ENCODE measurements around the gene CDKN2B-AS1.

Gene CDKN2B-AS1

GRCh38 chr9:22154064-22154463 is 159.5 kb downstream of the CDKN2B-AS1 start:
- no peak for DNase-seq (ENCODE audit: low read depth)

- no peak for DNase-seq (ENCODE audit: low read depth)
These were observed 162.0 kb downstream of the CDKN2B-AS1 start for GRCh38 chr9:22156586-22156985.

GRCh38 chr9:22157276-22157675 is 162.7 kb downstream of the CDKN2B-AS1 start:
- peak; percentile 74 for DNase-seq (ENCODE audit: low read depth)

GRCh38 chr9:22157828-22158227 is 163.2 kb downstream of the CDKN2B-AS1 start:
- no peak for DNase-seq (ENCODE audit: low read depth)

- no peak for DNase-seq (ENCODE audit: low read depth)
These were observed 163.7 kb downstream of the CDKN2B-AS1 start for GRCh38 chr9:22158271-22158670.

GRCh38 chr9:22158927-22159346 is 164.3 kb downstream of the CDKN2B-AS1 start:
- peak; percentile 98 for DNase-seq (ENCODE audit: low read depth)

- no peak for DNase-seq (ENCODE audit: low read depth)
These were observed 165.0 kb downstream of the CDKN2B-AS1 start for GRCh38 chr9:22159586-22159985.

GRCh38 chr9:22160221-22160620 is 165.6 kb downstream of the CDKN2B-AS1 start:
- no peak for DNase-seq (ENCODE audit: low read depth)

GRCh38 chr9:22165144-22165543 is 170.6 kb downstream of the CDKN2B-AS1 start:
- DNase-seq (ENCODE audit: low read depth): no peak

GRCh38 chr9:22169243-22169642 is 174.7 kb downstream of the CDKN2B-AS1 start:
- DNase-seq (ENCODE audit: low read depth): no peak

- no peak for DNase-seq (ENCODE audit: low read depth)
These were observed 175.3 kb downstream of the CDKN2B-AS1 start for GRCh38 chr9:22169727-22170503.

Measured in non-pigmented ciliary epithelial cell (primary cell).